ENCODE results near the gene ZNF268.
"Not testable (repeated sequence)": the region's sequence is repeated elsewhere in the genome, so short reads cannot be mapped to it uniquely, and the experiment has no call there.

The ZNF268 gene

GRCh38 chr12:133227281-133227852, 46.1 kb downstream of the ZNF268 start:
- no peak for DNase-seq (ENCODE audit: low read depth in 3 of 3)

- no peak for DNase-seq (ENCODE audit: low read depth in 3 of 3)
Measured at GRCh38 chr12:133231001-133231400, 49.7 kb downstream of the ZNF268 start.

- DNase-seq (ENCODE audit: low read depth in 3 of 3), result no peak
Measured at GRCh38 chr12:133233006-133233405, 51.7 kb downstream of the ZNF268 start.

GRCh38 chr12:133233993-133234564, 52.8 kb downstream of the ZNF268 start:
- DNase-seq (ENCODE audit: low read depth in 3 of 3), result no peak

GRCh38 chr12:133234971-133235370, 53.7 kb downstream of the ZNF268 start:
- DNase-seq (ENCODE audit: low read depth in 3 of 3), result no peak

GRCh38 chr12:133235401-133236112, 54.3 kb downstream of the ZNF268 start, which contains the start of gene ANHX:
Gene ANHX, minus strand, starts transcription at chr12:133235877. Its CDS starts 1,521 bp downstream, at chr12:133234356.
- DNase-seq (ENCODE audit: low read depth in 3 of 3), result no peak

GRCh38 chr12:133236144-133236543, 54.8 kb downstream of the ZNF268 start:
- no peak for DNase-seq (ENCODE audit: low read depth in 3 of 3)

GRCh38 chr12:133236556-133236955, 55.3 kb downstream of the ZNF268 start:
- DNase-seq (ENCODE audit: low read depth in 3 of 3), result no peak

GRCh38 chr12:133251732-133252131, 70.4 kb downstream of the ZNF268 start:
- DNase-seq (ENCODE audit: low read depth in 3 of 3), result no peak

GRCh38 chr12:133255833-133256232, 74.5 kb downstream of the ZNF268 start:
- not testable (repeated sequence) for DNase-seq (ENCODE audit: low read depth in 3 of 3)

GRCh38 chr12:133256321-133256720, 75.0 kb downstream of the ZNF268 start:
- DNase-seq (ENCODE audit: low read depth in 3 of 3), result no peak

- DNase-seq (ENCODE audit: low read depth in 3 of 3), result no peak
Measured at GRCh38 chr12:133264173-133264572, 82.9 kb downstream of the ZNF268 start.
